NOMO-1 (cell line): Measurements from ENCODE around the gene SLC6A8.
"Not testable (repeated sequence)": the region's sequence is repeated elsewhere in the genome, so short reads cannot be mapped to it uniquely, and the experiment has no call there.

Experiments
- DNase-seq, 2 experiments: peaks; one replicate each; lab custom pipeline; 2025; ENCODE audit not compliant: unreplicated experiment in 2 of 2; lab: John Stamatoyannopoulos, UW

The SLC6A8 gene

DNA sequence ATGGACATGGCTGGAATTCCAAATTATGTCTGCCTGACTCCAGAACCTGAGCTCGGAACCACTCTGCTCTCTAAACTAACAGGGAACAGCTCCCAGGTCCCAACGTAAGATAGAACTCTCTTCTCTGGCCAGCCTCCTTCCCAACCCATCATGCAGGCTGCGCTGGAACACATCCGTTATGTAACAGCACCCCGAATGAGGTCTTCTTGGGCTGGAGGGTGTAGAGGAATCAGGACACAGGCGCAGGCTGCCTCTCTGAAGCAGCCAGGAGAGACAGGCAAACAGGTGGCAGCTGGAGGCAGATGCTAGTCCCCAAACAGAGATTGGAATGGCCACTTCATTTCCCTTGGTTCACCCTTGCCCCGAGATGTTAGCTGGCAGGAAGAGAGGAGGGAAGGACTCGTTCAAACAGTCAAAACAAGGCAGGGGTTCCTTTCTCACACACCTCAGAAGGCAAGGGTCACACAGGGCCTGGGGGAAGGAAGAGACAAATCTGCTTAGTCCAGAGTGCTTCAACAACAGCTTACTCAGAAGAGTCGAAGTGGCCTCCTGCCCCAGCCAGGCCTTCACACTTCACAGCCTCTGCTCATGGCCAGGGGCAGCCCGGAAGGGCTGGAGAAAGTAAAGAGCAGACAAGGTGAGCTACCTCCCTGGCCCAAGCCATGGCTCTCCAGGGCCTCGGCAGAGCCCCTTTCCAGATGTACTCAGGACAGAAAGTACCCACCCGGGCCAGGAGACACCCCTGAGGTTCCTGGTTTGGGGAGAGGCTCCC lies 17.1 kb downstream of the SLC6A8 start:
- DNase-seq = not testable (repeated sequence)

GRCh38 chrX:153705403-153706060 lies 17.8 kb downstream of the SLC6A8 start:
- not testable (repeated sequence) for DNase-seq

DNA sequence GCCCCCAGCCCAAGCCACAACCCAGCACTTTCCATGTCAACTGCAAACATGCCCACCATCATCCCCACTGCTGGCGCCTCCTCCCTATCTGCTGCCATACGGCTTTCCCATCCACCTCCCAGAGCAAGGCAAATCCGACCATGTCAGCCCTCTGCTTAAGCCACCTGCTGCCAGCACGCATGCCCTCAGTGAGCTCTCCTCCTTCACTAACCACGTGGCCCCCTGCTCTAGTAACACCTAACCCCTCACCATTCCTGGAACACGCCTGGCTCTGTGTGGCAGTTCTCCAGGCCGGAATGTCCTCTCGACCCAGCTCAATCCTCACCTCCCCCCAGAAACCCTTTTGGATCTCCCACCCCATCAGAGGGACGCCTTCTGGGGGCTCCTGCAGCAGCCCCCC lies 19.1 kb downstream of the SLC6A8 start:
- no peak for DNase-seq

- no peak for DNase-seq
These were observed 19.7 kb downstream of the SLC6A8 start for GRCh38 chrX:153707406-153707805.

- DNase-seq = peak; percentile 10 to 23
These were observed 20.7 kb downstream of the SLC6A8 start for GRCh38 chrX:153708415-153708814.

DNA sequence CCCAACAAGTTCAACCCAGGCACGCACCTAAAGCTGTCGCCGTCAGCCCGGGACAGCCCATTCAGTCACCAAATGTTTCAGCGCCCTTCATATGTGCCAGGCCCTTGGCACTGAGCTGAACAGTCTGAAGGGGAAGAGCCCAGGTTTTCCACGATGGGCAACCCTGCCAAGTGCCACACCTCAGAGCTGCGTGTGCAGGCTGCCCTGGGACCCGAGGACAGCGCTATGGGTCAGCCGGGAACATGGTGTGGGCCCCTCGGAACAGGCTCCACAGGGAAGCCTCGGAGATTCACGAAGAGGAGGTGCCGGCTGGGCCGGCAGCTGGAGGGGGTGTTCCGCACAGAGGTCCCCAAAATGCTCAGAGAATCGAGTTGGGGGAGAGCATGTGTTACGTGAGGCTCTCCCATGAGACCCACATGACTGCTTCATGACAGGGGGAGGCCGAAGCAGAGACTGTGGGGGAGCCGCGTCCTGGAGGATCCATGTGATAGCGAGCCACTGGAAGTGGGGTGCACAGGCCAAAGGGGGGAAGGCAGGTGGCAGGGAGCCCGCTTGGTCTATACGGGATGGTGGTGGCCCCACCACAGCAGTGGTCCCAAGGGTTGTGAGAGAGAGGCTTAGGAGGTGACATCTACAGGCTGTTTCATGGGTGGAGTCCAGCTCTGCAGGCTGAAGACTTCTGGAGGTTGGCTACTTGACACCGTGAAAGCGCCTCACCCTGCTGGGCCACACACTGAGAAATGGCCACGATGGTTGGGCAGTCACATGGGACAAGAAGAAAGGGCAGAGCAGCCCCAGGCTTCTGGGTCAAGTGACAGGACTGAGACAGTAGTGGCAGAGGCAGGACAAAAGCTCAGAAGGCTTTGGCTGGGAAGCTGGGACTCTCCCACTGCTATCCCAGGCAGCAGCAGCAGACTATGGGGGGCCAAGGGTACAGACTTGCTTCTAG lies 22.3 kb downstream of the SLC6A8 start:
- DNase-seq = no peak

- DNase-seq = no peak
These were observed 26.5 kb downstream of the SLC6A8 start for GRCh38 chrX:153714256-153714655.

DNA sequence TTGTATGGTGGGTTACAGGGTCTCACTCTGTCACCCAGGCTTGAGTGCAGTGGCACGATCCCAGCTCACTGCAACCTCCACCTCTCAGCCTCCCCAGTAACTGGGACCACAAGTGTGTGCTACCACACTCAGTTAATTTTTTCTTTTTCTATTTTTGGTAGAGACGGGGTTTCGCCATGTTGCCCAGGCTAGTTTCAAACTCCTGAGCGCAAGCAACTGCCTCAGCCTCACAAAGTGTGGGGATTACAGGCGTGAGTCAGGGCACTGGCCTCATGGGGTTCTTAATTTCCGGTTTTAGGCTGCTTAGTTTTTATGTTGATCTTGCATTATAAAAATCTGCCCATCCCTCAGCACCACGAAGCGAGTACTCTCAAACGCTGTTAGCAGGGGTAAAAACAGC lies 29.7 kb downstream of the SLC6A8 start:
- no peak for DNase-seq

GRCh38 chrX:153719238-153719637 lies 31.5 kb downstream of the SLC6A8 start:
- no peak for DNase-seq

- no peak for DNase-seq
These were observed 32.0 kb downstream of the SLC6A8 start for GRCh38 chrX:153719701-153720100.

DNA sequence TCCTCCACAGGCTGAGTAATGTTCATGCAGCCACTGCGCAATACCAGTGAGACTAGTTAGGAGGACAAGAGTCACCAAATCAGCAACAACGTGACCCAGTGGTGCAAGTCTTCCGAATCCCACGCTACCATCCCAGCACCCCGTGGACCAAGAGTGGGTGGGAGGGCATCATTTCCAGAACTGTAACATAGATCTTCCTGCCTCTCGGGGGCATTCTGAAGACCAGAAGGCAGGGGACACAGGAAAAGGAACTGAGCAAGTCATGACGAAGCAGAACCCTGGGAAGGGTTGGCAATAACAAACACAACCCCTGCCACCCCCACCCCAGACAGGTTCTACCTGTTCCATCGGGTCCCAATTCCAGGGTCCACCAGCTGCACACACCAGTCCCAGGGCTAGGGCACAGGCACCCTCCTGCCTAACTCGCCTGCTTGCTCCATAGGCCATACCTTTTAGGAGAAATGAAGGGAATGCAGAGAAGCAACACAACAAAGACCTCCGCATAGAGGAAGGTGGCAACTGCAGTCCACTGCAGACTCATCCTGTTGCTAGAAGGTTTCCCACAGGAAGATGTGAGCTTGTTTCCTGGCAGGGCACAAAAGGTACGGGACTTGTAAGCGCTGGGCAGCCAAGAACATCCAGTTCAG lies 35.1 kb downstream of the SLC6A8 start:
- DNase-seq = peak in 1 of 2 experiments; percentile 20

DNA sequence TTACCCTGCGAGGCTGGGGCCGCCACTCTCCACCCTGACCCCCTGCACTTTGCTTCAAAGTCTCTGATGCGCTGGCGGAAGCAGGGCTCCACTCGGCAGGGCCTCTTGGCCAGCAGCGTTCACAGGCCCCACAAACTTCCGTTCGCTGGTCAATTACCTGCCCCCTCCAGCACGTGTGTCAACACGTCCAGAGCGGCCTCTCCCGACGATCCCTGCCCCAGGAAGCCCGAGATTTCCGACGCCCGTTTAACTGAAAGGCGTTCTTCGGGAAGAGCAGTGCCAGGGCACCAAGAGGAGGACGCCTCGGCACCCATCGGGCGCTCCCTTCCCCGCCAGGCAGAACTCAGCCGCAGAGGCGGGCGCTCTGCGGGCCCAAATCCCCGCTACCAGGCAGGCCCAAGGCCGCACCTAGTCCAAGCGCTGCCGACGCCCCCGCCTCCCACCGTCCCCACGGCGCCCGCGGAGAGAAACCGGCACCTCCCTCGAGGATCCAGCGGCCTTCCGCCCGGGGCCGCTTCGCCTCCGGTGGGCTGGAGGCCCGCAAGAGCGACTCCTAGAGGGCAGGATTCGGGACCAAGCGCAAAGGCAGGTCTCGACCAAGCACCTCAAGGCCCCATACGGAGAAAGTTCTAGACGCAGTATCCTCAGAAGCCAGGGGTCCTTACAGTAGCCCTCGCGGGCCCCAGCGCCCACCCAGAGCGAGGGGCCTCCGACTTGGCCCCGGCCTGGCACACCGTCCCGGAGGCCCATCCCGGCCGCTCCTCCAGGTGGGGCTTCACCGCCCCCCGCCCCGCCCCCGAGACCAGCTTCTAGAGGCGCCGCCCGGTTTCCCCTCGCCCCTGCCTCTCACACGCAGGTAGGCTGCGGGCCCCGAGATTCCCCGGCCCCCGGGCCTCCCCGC lies 35.9 kb downstream of the SLC6A8 start:
- DNase-seq = peak; percentile 16 to 19

- DNase-seq = peak; percentile 69 to 81
These were observed 36.7 kb downstream of the SLC6A8 start, which contains the start of the genes ABCD1 and BCAP31 for GRCh38 chrX:153724252-153725038. TSS of gene ABCD1 (plus strand) at chrX:153724856. CDS start at chrX:153725267, 411 bp downstream. TSS of gene BCAP31 (minus strand) at chrX:153724387. CDS start at chrX:153723244, 1,143 bp downstream.

GRCh38 chrX:153725039-153725831 lies 37.5 kb downstream of the SLC6A8 start:
- peak in 1 of 2 experiments; percentile 4 for DNase-seq

- no peak for DNase-seq
These were observed 38.1 kb downstream of the SLC6A8 start for GRCh38 chrX:153725832-153726285.

DNA sequence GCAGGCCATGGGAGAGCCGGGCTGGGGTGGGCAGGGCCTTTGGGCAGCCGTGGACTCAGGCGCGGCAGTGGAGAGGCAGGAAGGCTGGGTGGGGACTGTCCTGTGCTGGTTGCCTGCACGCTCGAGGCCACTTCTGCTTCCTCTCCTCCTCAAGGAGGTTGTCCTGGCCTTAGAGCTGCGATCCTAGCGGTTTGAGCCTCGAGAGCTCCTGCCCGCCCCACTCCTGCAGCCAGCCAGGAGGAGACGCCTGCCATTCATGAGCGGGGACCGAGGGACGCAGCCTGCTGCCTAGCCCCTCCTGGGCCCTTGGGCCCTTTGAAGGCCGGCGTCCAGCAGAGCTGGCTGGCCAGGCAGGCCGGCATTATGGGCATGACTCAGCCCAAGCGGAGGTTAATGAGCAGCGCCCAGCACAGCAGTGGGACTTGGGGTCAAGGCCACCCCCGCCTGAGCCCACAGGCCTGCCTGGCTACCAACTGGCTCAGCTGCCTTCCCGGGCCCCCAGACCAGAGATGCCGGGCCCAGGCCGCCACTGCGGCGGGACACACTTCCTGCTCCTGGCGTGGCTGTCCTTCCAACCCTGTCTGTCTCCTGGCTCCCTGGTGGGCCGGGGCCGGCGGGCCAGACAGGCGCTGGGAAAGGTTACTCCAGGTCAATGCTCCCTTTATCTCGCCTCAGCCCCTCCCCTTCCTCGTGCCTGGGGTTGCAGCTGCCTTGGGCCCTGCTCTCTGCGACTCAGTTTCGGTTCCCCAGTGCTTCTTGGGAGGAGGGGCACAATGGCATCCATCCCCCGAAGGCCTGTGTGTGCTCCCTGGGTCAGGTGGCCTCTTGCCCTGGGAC lies 38.8 kb downstream of the SLC6A8 start:
- DNase-seq = peak; percentile 82 to 86
